DMS79 treated with DMSO at 0.1 percent for 48 hours (cell line): ENCODE data around the gene NR2F2.

Experiments
- DNase-seq: peaks from one replicate; lab custom pipeline; 2025; lab: John Stamatoyannopoulos, UW

NR2F2 gene

GRCh38 chr15:96343113-96344059 lies 12.9 kb downstream of the NR2F2 start:
- DNase-seq = no peak

- no peak for DNase-seq
These were observed 13.7 kb downstream of the NR2F2 start for GRCh38 chr15:96344060-96344705.

GRCh38 chr15:96344706-96345559 lies 14.4 kb downstream of the NR2F2 start:
- no peak for DNase-seq

GRCh38 chr15:96345560-96346399 lies 15.3 kb downstream of the NR2F2 start:
- peak; percentile 47 for DNase-seq

GRCh38 chr15:96346409-96346970 lies 16.0 kb downstream of the NR2F2 start:
- DNase-seq = no peak

- DNase-seq = no peak
These were observed 16.9 kb downstream of the NR2F2 start for GRCh38 chr15:96347181-96348111.

GRCh38 chr15:96348112-96349027 lies 17.9 kb downstream of the NR2F2 start:
- no peak for DNase-seq

- DNase-seq = no peak
These were observed 18.7 kb downstream of the NR2F2 start for GRCh38 chr15:96349034-96349856.

GRCh38 chr15:96349857-96350720 lies 19.6 kb downstream of the NR2F2 start:
- DNase-seq = no peak

GRCh38 chr15:96350934-96351724 lies 20.6 kb downstream of the NR2F2 start:
- DNase-seq = no peak

GRCh38 chr15:96351761-96352603 lies 21.5 kb downstream of the NR2F2 start:
- DNase-seq = no peak

GRCh38 chr15:96352604-96353405 lies 22.3 kb downstream of the NR2F2 start:
- no peak for DNase-seq

- no peak for DNase-seq
These were observed 23.0 kb downstream of the NR2F2 start for GRCh38 chr15:96353416-96353929.
